GM21423 (cell line): Measurements from ENCODE around the gene AGBL1.

Source experiments
- ATAC-seq: cut with Tn5 transposase; IDR thresholded peaks from one replicate; pipeline ENCODE4 v1.9.1; 2021; ENCODE audit warnings: mild to moderate bottlenecking, moderate library complexity; ENCODE audit not compliant: unreplicated experiment

Gene AGBL1

DNA sequence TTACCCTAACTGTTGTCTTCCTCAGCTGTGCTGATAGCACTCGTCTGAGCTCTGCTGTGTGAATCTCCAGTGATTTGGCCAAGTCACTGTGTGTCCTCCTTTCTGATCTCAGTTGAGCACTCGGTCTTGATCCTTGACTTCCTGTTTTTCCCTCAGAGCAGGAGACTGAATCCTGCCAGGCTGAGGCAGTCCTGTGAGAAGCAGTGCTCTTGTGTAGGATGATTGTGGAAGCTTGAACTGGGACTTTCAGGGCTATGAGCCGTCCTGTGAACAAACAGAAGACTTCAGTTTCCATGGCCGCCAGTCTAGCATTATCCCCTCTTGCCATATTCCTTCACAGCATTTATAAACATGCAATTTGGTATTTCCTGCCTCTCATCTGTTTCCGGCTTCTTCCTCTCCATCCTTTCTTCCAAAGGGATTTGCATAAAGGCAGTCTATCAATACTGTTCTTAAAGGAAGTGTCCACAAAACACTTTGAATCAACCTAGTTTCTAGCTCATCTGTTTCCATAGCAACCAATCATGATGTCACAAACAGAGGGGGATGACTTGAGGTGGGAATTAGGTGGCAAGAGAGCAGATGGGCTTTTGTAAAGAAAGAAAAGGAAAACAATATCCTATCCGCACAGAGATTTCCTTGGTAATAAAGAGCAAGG lies 237.2 kb downstream of the AGBL1 start:
- ATAC-seq, result no peak

DNA sequence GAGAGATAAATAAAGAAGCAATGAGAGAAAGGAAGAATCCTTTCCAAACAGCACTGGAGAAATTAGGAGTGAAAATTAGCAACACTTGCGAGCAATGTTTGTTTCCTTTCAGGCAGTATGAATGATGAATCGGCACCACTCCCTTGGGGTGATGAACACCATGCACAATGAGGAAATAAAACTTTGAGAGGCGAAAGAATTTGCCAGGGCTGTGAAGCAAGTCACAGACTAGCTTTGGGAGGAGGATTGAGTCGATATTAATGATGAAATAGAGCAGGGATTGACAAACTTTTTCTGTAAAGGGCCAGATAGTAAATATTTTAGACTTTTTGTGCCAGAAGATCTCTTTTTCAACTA lies 237.7 kb downstream of the AGBL1 start:
- ATAC-seq, result no peak

DNA sequence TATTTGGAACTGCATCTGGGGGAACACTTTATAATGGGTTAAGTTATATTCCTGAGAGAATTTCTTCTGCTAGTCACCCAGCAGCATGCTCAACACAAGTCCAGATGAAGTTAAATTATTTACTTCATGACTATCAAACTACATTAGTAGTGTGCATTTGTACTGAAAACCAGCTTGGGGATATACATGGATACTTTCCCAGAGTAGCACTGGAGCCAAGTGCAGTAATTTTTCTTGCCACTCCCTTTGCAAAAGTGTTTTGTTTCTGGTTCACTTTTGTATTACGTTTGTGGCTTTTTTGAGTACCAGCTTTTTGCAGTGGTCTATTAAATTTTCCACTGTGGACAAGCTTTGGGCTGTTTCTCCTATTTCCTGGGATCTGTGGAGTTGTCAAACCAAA lies 243.0 kb downstream of the AGBL1 start:
- no peak for ATAC-seq

DNA sequence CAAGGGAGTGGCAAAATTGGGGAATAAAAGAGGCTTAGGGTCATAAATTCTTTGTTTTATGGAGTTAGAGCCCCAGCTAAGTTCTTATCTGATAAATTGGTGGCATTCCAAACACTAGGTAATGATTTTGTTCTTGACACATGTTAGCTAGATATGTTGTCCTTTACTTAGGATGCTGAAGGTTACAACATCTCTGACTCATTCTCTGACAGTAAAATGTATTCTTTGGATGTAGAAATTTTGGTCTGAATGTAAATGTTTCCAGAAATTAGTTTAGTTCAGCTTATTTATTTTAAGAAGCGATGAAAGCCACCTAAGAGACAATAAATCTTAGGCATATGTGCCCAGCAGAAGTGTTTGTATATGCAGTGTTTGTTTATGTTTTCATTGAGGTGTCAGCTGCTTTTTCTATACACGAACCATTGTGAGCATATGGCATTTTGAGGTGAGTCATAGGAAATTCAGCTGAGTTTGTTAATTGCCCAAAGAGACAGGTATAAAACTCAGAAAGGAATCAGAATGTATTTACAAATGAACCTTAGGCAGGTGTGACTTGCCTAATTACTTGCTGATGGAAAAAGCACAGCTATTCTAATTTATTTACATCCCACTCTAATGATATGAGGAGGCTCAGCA lies 247.7 kb downstream of the AGBL1 start:
- no peak for ATAC-seq

DNA sequence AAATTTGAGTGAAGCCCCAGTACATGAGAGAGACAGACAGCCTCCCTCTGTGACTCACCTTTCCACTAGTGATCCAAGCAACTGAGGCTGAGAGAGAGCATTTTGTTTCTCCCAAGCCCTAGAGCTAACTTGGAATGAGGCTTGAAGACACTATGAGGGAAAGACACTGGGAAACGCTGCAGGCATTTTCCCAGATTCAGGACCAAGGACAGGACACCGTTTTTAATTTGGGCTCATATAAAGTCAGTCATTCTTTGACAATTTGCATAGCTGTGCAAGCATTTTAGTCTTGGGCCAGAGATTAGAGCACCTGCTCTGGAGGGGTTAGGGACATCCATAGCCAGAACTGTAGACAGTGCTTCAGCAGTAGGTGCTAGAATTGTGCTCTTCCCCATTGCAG lies 249.0 kb downstream of the AGBL1 start:
- ATAC-seq, result no peak

DNA sequence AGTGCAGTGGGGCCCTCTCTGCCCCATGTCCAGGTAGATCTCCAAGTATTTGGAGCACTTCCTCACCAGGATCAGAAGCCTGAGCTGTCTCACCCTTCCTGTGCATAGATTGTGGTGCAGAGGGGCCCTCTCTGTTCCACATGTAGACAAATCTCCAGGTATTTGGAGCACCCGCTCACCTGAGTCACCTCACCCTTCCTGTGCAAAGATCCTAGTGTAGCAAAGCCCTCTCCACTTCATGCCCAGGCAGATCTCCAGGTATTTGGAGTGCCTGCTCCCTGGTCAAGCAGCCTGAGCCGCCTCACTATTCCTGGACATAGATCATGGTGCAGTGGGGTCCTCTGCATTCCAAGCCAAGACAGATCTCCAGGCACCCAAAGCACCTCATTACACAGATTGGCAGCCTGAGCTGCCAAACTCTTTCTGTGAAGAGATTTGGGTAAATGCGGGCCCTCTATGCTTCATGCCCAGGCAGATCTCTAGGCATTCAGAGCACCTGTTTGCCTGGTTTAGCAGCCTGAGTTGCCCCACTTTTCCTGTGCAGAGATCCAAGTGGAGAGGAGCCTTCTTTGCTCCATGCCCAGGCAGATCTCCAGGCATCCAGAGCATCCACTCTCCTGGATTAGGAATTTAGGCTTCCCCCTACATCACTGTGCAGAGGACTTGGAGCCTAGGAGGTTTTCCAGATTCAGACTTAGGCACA lies 249.8 kb downstream of the AGBL1 start:
- no peak for ATAC-seq

DNA sequence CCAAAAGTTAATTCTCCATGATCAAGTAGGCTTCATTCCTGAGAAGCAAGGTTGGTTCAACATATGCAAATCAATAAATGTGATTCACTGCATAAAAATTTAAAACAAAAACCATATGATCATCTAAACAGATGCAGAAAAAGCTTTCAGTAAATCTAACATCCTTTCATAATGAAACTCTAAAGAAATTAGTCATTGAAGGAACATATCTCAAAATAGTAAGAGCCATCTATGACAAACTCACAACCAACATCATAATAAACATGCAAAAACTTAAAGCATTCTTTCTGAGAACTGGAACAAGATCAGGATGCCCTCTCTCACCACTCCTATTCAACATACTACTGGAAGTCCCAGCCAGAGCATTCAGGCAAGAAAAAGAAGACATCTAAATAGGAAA lies 254.1 kb downstream of the AGBL1 start:
- no peak for ATAC-seq

DNA sequence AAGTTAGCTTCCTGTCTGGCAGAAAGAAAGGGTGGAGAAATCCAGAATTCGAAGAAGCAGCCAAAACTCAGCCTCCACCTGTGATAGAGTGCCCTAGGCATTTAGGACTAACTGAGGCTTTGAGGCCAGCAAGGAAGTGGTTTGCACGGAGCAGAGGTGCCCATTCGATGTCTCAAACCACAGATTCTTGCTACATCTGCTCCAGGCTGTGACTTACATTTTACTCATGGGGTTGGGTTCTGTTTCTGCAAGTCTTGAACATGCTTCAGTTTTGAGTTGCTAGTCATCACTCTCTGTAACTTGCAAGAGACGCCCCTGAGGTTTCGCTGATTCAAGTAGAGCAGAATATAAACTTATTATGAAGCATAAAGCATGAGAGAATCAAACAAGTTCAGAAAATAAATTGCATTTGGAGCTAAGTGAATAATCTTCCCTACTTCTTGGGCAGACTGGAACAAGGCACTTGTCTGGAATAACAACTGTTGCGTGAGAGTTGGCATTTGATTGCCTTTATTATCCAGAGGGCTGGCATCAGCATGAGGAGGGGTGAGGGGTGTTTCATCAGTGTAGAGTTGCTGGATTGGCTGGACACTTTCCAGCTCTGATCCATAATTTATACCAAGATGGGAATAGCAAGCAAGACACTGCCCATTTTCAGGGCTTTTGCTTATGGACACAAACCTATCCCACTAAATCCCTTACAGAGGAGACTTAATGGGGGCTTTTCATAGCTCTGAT lies 256.5 kb downstream of the AGBL1 start:
- ATAC-seq, result no peak

DNA sequence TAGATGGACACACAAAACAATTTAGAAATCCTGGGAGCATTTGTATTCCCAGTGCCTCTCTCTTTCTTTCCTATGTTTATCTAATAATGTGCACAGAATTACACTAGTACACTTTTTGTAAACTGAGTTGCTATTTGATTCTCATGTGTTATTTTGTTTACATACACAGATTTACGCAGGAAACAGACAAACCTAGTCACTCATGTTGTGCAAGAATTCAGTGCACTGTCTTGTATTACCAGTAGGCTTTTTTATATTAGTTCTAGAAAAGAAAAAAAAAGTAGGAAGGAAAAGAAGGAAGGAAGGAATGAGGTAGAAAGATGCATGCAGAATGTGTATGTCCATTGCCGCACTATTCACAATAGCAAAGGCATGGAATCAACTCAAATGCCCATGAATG lies 257.4 kb downstream of the AGBL1 start:
- no peak for ATAC-seq

DNA sequence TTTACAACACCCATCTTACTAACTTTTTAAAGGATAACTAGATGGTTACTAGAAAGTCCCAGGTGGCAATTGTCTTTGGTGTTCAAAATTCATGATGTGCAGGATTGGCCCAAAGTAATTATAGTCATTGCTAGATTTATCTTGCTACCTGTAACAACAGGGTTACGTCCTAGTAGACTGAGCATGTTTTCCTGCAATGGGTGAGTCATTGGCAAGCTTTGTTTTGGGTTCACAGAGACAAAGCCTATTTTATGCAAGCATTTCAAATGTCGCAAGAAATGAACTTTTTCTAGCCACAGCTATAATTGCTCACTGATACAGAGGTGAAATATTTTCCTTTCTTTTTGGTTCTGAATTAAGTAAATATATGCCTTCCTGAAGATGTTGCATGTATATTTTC lies 267.6 kb downstream of the AGBL1 start:
- ATAC-seq, result no peak

DNA sequence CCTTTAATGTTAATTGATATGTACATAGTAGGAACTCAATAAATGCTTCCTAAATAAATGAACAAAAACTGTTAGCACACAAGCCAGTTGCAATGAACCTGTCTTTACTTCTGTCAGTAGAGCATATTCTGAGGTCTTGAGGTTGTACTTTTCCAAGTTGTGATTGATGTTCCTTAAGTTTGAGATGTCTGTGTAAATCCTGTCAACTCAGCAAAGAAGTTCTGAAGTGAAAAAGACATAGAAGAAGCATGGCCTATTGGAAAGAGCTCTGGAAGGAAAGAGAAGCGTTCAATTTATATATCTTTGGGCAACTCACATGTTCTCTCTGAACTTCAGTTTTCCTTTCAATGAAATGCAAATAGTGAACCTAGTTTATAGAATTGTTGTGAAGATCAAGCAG lies 269.9 kb downstream of the AGBL1 start:
- ATAC-seq, result no peak

DNA sequence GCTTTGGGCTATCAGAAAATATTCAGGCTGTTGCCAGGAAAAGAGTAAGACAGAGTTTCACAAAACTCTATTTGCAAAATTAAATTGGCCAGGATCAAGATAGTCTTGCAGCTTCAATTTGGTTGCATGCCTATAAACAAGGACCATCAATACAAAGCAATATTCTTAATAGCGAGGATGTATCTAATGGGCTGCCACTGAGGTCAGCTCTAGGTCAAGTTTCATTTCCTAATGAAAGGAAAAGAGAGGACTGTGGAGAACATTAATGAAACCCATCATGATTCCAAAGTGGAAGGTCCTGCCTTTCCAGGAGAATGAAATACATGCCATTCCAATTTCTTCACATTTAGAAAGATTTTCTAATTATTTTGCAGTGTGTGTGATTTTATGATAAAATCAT lies 273.5 kb downstream of the AGBL1 start:
- no peak for ATAC-seq

DNA sequence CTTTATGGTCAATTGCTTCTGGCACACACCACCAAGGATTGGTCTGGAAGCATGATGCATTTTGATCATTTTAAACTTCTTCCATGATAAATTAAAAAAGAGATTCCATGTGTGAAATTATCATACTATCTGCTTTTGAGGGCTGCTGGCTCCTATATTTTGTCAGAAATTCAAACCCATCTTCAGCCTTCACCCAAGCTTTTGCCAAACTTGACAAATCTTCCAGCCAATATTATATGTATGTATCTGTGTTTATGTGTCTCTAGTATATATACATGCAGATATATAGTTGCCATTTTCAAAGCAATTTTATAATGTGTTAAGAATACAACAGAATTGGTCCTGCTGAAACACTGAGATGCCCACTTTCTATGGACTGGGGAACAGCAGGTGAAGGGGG lies 275.7 kb downstream of the AGBL1 start:
- no peak for ATAC-seq

DNA sequence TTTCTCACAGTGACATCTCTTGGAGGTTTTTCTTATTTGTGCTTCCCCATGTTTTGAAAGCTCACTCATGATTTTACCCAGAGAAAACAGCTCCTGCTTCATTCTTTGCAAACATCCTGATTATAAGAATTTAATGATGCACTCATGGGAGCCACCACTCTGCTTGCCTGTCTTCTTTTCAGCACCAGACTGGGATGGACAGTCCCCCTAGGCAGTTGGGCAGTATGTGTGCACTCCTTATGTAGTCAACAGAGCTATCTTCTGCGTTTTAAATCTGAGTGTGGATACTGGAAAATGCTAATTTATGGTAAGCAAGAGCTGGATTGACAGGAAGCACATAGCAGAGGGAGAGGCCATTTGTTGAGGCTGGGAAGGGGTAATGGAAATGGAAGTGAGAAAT lies 276.1 kb downstream of the AGBL1 start:
- no peak for ATAC-seq

DNA sequence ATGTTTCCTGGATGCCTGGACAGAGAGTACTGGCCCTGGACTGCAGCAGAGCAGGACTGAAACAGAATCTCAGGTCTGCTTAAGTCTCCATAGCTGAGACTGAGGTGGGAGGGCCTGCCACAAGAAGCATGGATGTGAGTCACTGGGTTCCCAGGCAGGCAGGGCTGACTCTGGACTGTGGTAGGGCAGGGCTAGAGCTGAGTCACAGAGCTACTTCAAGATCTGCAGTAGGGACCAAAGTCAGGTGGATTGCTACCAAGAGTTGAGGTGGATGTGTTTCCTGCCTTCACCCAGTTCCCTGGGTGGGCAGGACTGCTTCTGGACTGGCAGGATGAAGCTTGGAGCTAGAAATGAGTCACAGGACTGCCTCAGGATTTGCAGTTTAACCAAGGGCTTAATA lies 282.9 kb downstream of the AGBL1 start:
- no peak for ATAC-seq

DNA sequence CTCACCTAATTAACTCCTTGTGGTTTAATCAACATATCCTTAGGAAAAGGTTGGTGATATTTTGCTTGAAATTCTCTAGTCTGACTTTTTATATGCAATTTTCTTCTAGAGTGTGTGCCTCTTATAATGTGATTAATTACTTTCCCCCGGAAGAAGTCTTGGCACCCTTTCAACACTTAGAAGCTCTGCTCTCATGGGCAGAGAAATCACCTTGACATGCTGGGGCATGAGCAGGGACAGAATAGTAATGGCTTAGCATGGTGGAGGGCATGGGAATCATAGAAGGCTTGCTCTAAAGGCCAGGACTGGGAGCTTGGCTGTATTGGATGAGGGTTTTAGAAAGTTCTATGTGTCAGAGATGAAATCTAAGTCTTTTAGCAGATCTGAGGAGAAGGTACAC lies 293.5 kb downstream of the AGBL1 start:
- no peak for ATAC-seq

DNA sequence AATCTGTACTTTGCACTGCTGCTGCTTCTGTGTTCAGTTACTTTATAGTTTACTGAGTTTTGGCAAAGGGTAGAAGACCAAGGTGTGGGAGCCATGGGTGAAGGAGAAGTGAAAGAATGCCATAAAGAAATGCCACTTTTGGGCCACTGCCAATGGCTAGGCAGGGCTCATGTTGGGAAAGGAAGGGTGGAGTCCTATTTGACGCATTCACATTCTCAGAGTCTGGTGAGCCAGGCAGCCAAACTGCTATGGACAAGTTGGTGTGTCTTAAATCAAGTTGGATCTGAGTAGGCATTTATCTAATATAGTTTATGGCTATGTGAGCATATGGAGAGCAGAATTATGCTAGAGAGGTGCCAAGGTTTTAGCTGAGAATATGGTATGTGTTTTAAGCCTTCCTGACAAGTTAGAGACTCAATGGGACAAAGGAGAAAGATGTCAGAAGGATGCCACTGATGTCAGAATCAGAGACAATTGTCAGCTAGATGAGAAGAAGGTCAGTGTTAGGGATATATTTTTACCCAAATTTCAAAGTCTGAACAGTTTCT lies 296.1 kb downstream of the AGBL1 start:
- no peak for ATAC-seq

DNA sequence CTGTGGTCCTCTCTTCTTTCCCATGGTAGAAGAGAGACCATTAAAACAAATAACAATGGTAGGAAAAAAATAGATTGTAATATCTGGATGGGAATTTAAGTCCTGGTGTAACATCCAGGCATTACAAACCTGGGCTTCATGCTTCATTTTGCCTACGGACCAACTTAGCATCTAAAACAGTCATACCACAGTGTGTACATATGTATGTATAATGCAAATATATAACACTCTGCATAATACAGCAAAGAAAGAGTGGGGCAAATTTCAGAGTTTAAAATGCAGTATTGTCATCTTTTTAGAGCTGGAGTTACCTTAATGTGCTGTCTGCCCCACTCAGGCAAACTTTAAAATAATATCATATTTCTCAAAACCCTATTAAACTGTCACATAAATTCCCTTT lies 298.2 kb downstream of the AGBL1 start:
- no peak for ATAC-seq

DNA sequence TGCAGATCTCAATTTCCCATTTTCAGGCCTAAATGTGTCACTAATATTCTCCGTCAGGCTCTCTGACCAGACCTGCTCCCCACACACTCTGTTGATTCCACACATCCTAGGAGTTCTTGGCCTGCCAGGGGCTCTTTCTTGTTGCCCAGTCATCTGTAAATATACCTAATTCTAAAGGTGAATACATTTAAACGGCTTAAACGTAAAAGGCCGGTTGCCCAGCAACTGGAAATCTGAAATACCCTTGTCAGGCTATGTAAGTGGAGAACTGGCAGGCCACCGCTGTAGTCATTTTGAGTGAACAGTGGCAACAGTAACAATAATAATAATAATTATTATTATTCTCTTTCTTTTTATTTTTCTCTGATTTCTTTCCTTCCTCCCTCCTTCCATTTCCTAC lies 302.7 kb downstream of the AGBL1 start:
- ATAC-seq, result no peak

DNA sequence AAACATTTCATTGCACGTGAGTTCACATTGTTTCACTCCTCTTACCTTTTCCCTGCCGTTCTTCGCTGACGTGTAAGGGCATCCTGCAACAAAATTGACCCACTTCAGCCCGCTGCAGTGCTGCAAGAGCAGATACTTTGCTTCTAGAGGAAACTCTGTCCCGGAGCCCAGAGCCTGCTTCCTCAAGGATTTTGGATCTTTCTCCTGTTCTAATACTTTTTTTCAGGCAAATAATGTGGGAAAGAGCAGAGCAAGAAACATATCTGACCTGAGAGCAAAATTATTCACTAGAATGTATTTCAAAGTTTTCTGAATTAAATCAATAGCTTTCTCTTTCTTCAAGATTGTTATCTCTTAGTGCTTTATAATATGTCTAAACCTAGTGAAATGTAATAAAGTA lies 303.9 kb downstream of the AGBL1 start:
- ATAC-seq, result no peak

DNA sequence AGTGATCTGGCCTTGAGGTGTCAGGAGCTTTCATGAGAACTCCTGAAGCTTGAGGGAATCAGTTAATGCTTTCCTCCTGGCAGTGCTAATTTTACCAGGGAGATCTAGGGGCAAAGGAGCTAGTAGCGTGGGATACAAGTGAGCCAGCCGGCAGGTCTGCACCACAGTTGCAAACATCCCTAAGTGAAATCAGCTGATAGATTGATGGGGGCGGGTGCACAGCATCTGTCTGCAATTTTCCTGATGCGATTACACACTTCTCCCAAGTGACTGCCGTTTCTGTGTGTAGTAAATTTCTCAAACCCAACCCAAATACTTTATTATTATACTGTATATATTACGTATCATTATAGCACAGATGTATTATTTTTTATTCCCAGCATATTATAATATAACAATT lies 304.5 kb downstream of the AGBL1 start:
- ATAC-seq, result no peak

DNA sequence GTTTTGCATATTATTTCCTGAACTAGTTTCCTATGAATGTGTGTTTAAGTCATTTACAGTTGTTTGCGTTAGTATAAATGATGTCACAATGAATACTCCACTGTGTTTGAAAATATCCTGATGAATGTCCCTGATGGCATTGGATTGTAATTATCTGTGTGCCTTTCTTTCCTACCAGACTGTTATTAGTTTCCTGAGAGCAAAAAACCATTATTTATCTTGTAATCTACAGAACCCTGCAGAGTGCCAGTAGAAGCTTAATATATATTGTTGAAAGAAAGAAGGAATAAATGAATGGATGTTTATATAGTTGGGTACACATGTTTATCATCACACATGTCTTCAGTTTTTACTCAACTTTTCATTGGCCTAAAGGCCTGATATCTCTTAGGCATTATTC lies 312.6 kb downstream of the AGBL1 start:
- ATAC-seq, result no peak
